Renal pelvis (tissue), 4 donors: ENCODE results near the gene TNRC6B. TPM values are rescaled to one million over a fixed set of nuclear protein-coding genes. Genes with fewer than 3 reads are reported as not detected.
A peak's percentile ranks its signal among the peaks of the same experiment; 100 is the strongest.
"Not testable (repeated sequence)": the region's sequence is repeated elsewhere in the genome, so short reads cannot be mapped to it uniquely, and the experiment has no call there.

ENCODE experiments used
- DNase-seq: peaks from one replicate; pipeline ENCODE4 v3.0.0-alpha.2; 2013
- polyA plus RNA-seq, 3 donors: library from polyadenylated mRNA; unstranded; fragments of 120-200 nt; gene quantifications; one replicate each; pipeline ENCODE4 v1.2.1, GENCODE V29; 2013; ENCODE audit not compliant: insufficient read length in 3 of 3

TNRC6B gene
- polyA plus RNA-seq, 3 donors: 11.7 to 19.3 (median 16.7) TPM

DNA sequence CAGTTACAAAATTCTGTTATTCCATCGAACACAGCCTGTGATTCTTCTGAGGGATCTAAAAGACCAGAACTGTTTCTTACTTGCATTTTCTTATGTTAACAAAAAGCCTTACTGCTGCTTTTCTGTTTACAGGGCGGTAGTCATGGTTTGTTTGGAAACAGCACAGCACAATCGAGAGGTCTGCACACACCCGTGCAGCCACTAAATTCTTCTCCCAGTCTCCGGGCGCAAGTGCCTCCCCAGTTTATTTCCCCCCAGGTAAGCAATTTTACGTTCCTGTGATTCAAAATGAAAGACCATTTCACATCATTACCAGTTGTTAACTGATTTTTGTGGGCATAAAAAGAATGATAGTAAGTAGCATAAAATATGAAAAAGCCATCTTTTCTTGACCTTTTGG lies 107.8 kb downstream of the TNRC6B start:
- no peak for DNase-seq

DNA sequence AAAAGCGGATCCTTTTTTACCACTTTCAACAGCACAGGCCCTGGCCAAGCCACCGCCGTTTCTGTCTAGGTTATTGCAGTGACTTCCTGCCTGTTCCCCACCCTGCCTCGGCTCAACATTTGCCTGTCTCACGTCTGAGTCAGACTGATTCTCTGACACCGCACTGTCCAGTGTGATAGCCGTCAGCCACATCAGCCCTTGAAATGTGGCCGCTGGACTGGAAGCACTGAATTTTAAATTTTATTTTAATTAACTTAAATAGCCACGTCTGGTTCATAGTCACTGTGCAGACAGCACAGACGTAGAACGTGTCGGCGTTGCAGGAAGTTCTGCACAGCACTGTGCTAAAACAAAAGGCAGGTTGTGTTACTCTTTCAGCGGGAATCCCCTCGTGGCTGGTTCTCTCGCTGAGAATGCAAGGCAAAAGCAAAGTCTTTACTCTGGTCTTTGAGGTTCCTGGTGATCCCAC lies 112.3 kb downstream of the TNRC6B start:
- no peak for DNase-seq

DNA sequence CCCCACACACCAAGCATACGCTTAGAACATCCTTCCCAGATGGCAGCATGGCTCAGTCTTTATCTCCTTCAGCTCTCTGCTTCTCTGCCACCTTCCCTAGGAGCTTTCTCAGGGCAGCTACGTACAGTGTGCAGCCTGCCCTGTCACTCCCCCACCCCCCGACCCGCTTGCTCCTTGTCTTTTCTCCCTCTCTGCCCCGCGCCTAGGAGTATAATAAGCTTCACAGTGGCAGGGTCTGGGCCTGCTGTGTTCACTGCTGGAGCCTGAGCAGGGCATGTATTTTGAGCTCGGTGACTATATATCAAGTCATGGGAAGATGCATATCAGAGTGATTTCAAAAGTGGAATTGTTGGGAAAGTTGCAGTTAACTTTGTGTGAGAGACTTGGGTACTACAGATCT lies 112.8 kb downstream of the TNRC6B start:
- DNase-seq: no peak

DNA sequence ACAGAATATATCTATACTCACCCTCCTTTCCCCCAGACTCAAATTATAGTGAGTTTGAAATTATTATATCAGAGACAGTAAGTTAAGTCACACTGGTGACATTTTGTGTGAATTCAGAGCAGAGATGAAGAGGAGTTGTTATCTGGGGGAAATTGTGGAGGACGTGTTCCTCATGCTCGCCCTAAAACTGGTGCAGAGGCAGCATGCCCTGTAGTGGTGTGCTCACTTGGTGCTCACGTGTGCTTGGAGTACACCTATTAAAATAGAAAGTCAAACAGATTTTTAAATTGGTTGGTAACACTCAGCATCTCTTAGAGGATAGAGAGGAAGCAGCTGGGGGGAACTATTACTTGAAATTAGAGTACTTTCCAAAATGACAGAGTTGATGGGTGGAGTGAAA lies 117.0 kb downstream of the TNRC6B start:
- no peak for DNase-seq

DNA sequence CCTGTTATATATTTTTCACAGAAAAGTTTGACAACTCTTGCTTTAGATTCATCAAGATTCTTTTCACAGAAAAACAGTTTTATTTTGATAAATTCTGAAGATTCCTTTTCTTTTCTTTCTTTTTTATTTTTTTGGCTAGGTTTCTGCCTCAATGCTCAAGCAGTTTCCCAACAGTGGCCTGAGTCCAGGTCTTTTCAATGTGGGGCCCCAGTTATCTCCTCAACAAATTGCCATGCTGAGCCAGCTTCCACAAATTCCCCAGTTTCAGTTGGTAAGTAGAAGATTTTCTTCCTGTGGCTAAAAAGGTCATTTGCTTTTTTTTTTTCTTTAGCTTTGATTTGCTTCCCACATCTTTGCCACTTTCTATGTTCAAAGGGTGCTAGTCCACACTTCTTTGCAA lies 122.6 kb downstream of the TNRC6B start:
- DNase-seq: no peak

DNA sequence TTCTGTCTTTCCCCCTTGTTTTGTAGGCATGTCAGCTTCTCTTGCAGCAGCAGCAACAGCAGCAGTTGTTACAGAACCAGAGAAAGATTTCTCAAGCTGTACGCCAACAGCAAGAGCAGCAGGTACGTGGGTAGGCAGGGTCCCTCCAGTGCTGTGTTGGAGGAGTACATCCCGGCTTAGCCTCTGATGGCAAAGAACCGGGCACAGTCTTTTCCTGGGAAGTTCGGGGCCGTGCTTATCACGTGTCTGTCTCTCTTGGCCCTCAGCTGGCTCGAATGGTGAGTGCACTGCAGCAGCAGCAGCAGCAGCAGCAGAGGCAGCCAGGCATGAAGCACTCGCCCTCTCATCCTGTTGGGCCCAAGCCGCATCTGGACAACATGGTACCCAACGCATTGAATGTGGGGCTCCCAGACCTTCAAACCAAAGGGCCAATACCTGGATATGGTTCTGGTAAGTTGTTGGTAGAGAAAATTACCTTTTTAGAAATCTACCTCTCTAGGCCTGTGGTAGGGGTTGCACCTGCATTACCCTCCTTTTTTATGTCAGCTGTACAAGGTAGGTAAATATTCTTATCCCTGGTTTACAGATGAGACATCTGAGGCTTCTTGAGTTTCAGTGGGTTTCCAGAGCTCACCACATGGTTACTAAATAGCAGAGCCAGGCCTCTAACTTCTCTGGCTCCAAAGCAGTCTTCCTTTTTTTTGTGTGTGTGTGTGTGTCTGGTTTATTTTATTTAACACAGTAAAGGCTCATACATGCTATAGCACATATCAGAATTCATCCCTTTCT lies 123.4 kb downstream of the TNRC6B start:
- no peak for DNase-seq

DNA sequence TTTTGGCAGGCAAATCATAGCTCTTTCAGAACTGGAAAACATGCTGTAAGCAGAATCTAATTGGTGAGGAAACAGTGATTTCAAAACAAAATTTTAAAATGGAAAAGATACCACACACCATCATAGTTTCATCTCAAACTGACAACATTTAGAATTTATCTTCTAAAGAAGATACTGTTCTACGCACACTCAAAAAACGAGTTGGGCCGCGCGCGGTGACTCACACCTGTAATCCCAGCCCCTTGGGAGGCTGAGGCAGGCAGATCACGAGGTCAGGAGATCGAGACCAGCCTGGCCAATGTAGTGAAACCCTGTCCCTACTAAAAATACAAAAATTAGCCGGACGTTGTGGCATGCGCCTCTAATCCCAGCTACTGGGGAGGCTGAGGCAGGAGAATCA lies 124.4 kb downstream of the TNRC6B start:
- no peak for DNase-seq

DNA sequence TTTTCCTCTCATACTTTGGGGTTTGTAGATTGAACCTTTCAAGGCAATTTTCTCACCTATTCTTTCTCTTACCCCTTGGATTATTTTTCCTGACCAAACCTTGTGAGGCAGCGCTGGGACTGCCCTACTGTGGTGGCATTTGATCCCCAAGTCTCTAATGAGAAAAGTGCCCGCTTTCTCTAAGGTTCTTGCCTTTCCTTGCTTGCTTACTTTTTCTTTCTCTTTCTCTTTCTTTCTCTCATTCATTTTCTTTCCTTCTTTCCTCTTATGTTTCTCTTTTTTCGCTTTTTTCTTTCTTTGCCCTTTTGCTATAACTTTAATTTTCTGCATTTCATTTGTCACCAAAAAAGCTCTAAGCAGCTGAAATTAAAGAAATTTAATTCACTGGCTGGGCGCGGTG lies 127.9 kb downstream of the TNRC6B start:
- no peak for DNase-seq

DNA sequence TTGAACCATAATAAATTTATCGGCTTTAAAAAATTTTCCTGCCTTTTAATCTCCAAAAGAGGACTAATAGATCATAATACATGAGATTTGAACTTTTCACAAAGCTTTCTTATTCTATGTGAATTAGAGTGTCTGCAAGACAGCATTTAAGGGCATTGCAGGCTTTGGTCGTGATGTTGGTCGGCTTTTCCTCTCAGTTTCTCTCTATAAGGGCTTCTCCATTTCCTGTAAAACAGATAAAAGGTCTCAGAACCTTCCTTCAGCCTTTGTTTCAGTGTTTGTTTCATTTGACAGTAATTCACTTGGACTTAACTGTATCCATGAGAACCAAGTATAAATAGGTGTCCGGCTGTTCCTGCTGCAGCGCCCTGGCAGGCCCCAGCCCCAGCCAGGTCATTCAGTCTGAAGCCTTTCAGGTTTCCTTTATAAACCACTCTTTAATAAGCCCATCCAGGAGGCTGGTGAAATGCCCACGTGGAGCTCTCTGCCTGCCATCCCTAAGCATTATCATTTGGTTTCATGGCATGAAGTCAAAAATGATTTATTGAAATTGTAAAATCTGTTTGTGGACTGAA lies 131.4 kb downstream of the TNRC6B start:
- no peak for DNase-seq

DNA sequence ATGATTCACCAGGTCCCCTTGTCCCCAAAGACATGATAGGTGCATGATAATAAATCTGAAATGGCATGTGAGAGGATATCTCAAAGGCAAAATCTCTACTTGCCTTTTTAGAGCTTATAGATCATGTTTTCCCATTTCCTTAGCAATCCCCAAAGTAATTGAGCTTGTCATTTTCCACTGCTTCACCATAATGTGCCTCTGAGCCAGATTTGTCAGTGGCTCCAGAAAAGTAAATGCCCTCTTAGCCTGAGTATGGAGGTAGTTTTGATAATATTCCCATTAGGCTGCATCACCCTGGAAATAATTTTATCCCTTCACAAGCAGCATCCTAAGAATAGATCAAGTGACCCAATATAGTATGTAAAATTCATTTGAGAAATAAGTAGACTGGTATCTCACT lies 131.9 kb downstream of the TNRC6B start:
- no peak for DNase-seq

DNA sequence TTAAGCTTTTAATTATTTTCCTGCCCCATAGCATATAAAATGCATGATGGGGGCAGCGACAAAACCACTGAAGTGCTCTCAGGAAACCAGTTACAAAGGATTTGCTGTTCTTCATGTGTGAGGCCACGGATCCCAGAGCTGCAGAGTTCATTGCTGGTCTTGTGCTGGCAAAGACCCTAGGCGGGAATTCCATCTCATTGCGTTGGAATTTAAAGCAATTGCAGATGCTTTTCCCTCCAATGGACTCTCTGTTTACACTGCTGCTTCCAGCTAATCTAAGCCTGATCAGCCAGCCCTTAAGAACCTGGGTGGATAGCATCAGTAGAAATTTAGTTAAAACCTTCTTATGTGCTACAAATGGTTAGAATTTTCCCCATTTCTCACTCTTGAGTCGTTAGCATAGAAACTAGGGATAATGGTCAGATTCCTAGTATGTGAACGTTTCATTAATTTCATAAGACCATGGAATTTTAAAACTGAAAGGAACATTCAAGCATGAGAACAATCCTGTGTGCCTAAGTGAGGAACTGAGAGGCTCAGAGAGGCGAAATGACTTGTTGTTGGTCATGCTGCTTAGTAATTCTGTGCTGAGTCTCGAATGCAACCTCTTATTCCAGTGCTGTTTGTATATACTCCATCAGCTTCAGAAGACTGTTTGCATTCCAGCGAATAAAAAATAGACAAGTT lies 132.5 kb downstream of the TNRC6B start:
- no peak for DNase-seq

DNA sequence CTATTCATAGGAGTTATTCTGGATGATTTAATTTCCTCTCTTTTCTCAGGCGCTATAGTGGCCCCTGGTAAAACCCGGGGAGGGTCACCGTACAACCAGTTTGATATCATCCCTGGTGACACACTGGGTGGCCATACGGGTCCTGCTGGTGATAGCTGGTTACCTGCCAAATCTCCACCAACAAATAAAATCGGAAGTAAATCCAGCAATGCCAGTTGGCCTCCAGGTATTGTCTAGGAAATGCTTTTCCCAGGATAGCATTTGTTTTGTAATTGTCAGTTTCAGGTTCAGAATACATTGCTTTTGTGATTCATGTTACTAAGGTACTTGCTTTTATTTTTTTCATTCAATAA lies 133.0 kb downstream of the TNRC6B start:
- DNase-seq: no peak

DNA sequence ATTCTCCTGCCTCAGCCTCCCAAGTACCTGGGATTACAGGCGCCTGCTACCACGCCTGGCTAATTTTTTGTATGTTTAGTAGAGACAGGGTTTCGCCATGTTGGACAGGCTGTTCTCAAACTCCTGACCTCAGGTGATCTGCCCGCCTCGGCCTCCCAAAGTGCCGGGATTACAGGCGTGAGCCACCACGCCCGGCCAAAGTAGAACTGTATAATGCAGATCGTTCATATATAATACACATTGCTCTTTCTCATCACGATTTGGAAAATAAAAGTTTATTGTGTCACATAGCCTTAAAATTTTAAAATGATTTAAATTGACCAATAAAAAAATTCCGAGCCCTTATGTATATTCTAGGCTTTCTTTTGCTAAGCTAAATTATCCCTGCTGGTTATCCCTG lies 133.9 kb downstream of the TNRC6B start:
- DNase-seq: not testable (repeated sequence)

DNA sequence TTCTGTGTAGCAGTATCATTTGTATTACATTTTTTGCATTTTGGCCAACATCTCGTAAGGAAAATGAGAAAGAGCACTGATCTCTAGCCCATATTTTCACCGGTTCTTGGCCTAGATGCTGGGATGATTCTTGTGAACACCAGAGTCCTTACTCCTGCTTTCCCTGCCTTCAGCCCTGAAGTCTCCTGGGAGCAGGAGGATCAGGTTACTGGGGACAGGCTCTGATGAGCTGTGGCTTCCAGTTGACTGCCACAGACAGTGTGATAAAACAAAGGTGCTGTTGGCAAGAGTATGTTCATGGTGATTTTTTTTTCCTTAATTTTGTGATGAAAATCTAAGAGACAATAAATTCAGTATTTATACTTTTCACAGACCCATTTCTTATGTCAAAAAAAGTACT lies 134.3 kb downstream of the TNRC6B start:
- peak; percentile 39 for DNase-seq

DNA sequence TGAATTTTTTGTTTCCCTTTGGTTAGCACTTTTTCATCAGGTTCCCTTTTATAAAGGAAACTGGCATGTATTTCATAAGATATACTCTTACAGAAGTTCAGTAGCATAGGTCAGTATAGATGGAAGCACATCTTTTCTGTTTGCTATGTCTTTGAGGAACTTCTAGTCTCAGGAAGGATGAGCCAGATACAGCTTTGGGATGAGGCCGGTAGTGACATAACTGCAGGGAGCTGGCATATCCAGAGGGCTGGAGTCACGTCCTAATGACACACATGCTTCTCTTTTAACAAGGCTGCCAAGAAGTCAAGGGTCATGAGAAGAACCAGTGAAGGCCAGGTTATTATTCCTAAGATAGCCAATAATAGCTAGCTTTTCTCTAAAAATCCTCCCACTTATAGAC lies 135.3 kb downstream of the TNRC6B start:
- no peak for DNase-seq

DNA sequence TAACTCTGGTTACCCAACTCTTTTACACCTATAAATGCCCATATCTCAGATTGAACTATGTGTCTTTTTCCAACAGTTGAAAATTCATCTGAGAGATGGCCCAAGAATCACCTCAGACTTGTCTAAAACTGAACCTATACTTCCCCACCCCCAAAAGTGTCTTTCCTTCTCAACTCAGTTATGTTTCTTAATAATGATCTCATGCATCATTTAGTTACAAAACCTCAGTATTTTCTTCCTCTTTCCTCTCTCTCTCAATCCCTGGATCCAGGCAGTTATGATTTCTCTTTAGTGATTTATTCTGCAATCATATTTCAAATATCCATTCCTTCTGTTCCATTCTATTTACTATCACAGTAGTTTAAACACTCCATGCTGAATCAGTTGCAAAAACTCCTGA lies 136.3 kb downstream of the TNRC6B start:
- no peak for DNase-seq

DNA sequence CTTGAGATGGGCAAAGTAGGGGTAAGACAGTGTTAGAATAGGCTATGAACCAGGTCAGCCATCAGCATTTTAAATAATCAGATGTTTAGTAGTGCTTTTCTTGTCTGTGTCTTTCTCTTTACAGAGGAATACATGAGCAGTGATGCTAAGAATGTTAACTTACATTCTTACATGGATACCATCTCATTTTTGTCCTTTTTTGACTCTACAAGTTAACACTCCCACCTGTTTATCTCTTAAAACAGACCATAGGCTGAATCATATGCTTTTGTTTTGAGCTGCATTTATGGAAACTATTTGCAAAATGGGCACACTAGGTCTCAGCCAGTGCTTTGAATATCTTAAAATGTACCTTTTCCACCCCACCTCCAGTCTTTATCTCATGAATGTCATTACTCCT lies 143.0 kb downstream of the TNRC6B start:
- no peak for DNase-seq

DNA sequence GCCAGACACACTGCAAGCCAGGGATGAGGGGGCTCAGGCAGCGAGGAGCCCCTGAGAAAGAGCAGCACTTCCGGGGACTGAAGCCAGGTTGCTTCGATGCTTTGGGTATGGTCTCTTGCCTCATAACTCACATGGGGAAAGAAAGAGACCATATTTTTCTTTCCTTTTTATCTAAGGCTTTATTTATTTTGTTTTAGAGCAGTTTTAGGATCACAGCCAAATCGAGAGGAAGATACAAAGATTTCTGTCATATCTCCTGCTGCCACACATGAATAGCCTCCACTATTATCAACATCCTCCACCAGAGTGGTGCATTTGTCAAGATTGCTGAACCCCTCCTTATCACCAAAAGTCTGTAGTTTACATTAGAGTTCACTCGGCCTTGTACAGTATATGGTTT lies 144.3 kb downstream of the TNRC6B start:
- DNase-seq: no peak

DNA sequence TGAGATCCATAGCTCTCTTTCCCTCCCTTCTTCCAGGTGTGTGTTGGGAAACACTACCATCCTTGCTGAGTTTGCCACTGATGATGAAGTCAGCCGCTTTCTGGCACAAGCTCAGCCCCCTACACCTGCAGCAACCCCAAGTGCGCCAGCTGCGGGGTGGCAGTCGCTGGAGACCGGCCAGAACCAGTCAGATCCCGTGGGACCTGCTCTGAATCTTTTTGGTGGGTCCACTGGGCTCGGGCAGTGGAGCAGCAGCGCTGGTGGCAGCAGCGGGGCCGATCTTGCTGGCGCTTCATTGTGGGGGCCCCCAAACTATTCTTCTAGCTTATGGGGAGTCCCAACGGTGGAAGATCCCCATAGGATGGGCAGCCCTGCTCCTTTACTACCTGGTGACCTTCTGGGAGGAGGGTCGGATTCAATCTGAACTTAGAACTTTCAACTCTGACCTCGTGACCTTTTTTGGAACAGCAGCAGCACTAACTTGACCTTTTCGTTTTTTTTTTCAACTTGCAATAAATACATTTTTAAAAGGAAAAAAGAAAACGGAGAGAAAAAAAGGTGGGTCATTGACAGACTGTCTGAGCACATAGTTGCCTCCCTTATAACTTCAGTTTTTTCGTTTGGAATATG lies 145.2 kb downstream of the TNRC6B start:
- DNase-seq: no peak

DNA sequence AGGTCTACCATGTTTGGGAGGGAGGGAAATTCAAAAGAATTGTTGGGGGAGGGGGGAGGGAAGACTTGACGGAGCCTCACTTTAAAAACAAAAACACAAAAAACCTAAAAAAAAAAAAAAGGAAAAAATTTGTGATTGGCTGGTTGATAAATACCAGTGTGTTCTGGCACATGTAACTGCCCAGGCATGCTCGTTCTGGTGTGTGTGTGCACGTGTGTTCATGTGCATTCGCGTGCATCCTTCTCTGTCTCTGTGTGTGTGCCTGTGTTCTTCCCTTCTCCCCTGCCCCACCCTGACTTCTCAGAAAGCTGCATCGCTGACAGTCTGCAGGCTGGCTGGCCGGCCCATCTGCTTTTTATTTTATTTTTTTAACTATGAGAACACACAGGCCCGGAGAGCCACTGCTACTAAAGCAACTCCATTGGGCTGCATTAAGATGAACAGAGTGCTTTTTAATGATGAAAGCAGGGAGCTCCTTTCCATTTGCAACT lies 146.0 kb downstream of the TNRC6B start:
- DNase-seq: no peak

DNA sequence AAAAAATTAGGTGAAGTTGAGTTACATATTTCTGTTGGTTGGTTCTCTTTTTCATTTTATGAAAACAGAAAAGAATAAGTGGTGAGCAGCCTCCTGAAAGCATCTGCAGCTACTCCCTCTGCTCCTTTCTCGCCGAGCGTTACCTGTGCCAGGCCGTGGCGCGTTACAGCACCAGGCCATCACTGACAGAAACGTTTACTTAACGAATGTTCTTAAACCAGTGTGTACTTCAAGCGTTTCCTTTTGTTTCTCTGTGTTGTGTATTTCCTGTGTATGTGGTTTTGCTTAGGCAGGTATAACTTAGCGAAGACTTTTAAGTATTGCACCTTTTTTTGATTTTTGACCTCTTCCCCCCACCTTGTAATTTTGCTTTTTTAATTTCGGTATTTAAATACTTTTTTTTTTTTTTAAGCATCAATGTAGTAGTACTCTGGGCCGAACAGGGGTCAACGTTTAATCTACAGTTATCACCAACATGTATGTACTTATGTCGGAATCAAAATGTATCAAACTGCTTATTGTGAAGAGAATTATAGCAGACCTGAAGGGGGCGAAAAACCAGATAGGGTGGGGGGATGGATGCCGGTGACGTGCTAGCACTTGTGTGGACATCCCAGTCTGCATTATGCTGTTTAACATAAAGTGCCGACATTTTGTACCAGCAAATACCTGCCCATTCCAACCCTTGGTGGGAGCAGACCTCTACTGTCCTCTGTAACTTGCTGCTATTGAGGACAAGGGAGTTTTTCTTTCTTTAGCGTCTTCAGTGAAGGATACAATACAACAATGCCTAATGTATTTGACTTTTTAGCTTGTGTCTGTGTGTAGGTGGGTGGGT lies 147.0 kb downstream of the TNRC6B start:
- DNase-seq: no peak

DNA sequence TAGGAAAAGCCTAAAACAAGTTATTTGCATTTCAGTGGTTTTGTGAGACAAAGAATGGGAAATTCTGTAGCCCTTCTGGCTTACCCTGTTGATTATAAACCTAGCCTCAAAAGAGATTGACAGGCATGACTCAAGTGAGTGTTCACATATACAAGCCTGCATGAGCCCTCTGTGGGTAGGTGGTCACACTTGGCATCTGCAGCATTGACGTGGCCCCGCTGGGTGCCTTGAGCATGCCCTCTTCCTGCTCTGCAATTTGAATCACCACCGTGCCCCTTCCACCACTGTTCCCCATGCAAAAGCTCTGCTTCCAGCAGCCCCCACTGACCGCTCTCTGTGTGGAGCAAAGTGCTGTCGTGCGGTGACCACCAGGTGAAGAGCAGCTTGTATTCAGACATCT lies 147.6 kb downstream of the TNRC6B start:
- no peak for DNase-seq
